Fibroblast of mammary gland (primary cell): ENCODE data around the gene LRRC3.

ENCODE experiments used
- DNase-seq: peaks from one replicate; pipeline ENCODE4 v3.0.0-alpha.2; 2010; ENCODE audit warnings: low read depth
- H3K4me3 ChIP-seq: 2 replicates; pipeline ENCODE4 v1.5.1; 2011; ENCODE audit warnings: low read depth, mild to moderate bottlenecking, low read length, moderate library complexity; ENCODE audit not compliant: control insufficient read depth
- TF ChIP-seq, protein P1 (sequence below): conservative IDR thresholded peaks from 2 replicates; pipeline ENCODE4 v1.5.1; 2011; ENCODE audit warnings: low read depth, low read length, inconsistent platforms; ENCODE audit not compliant: control insufficient read depth, insufficient read depth

The LRRC3 gene

GRCh38 chr21:44490816-44491215 is 35.5 kb downstream of the LRRC3 start:
- no peak for DNase-seq
- TF ChIP-seq, protein P1, sequence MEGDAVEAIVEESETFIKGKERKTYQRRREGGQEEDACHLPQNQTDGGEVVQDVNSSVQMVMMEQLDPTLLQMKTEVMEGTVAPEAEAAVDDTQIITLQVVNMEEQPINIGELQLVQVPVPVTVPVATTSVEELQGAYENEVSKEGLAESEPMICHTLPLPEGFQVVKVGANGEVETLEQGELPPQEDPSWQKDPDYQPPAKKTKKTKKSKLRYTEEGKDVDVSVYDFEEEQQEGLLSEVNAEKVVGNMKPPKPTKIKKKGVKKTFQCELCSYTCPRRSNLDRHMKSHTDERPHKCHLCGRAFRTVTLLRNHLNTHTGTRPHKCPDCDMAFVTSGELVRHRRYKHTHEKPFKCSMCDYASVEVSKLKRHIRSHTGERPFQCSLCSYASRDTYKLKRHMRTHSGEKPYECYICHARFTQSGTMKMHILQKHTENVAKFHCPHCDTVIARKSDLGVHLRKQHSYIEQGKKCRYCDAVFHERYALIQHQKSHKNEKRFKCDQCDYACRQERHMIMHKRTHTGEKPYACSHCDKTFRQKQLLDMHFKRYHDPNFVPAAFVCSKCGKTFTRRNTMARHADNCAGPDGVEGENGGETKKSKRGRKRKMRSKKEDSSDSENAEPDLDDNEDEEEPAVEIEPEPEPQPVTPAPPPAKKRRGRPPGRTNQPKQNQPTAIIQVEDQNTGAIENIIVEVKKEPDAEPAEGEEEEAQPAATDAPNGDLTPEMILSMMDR = no peak
- H3K4me3 ChIP-seq = no peak overlapping the region

- no peak overlapping the region for H3K4me3 ChIP-seq
- TF ChIP-seq, protein P1 = no peak
- DNase-seq = no peak
Measured at GRCh38 chr21:44492567-44493385, 37.5 kb downstream of the LRRC3 start.

DNA sequence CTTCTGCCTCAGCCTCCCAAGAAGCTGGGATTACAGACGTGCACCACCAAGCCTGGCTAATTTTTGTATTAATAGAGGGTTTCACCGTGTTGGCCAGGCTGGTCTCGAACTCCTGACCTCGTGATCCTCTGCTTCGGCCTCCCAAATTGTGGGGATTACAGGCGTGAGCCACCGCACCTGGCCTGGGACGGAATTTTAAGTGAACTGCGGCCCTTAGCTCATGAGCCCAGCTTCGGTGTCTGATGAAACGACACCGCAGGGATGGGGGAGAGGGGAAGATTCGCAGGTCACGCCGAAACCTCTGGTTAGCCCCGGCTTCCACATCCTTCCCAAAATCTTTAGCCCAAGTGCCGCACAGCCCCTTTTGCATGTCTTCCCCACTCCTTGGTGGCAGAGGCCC is 39.1 kb downstream of the LRRC3 start:
- TF ChIP-seq, protein P1 = no peak
- no peak for DNase-seq
- no peak overlapping the region for H3K4me3 ChIP-seq

DNA sequence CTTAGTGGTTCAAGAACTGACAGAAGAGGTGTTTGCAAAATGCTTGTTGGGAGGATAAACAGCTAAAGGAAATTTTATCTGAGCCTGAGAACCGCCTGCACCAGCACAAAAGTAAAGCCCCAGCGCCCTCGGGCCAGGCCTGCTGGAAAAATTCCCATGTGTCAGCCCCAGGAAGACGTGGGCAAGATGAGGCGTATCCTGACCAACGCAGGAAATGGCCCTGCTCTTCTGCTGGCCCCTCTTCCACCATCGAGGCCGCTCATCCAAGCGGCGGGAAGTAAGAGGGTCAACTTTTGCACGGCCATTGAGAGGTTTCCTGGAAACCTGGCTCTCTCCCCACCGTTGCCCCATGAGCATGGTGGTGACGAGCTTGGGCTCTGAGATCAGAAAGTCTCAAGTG is 39.6 kb downstream of the LRRC3 start:
- TF ChIP-seq, protein P1 = no peak
- no peak for DNase-seq
- H3K4me3 ChIP-seq = no peak overlapping the region

DNA sequence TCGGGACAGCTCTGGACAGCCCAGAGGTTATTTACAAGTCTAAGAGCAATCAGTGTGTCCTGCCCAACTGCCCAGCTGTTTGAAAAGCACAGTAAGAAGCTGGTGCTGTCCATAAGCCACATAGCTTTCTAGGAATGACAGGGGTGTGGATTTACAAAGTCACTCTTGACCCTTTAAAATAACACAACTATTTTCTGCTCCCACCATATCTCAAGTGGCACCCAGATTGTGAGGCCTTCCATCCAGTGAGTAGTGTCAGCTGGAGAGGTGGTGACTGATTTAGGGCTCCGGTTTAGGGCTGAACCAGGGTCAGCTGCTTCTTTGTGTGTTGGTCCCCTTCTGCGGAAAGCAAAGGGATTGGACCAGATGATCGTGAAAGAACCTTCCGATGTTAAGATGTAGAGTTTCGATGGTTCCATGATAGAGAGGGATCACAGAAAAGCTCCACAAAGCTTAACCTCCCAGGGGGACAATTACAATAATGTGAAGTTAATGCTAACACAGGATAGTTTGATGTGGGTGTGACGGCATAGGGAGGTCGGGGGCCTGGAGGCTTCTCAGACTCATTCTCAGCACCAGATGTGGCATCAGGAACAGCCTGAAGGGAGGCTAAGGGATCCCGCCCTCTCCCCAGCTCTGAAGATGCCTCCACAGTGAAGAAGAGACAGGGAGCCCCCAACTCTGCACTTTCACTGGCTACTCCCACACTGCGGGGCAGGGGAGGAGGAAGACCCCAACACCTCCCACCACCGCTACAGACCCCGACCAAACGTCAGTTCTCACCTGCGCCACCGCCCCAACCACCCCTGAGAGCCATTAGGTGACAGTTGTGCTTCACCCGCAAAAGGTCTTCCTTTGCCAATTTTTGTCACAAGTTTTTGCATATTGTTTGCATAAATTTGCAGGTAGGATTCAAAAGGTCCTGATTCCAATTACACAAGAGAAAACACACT is 40.6 kb downstream of the LRRC3 start:
- TF ChIP-seq, protein P1 = no peak
- DNase-seq = no peak
- no peak overlapping the region for H3K4me3 ChIP-seq

DNA sequence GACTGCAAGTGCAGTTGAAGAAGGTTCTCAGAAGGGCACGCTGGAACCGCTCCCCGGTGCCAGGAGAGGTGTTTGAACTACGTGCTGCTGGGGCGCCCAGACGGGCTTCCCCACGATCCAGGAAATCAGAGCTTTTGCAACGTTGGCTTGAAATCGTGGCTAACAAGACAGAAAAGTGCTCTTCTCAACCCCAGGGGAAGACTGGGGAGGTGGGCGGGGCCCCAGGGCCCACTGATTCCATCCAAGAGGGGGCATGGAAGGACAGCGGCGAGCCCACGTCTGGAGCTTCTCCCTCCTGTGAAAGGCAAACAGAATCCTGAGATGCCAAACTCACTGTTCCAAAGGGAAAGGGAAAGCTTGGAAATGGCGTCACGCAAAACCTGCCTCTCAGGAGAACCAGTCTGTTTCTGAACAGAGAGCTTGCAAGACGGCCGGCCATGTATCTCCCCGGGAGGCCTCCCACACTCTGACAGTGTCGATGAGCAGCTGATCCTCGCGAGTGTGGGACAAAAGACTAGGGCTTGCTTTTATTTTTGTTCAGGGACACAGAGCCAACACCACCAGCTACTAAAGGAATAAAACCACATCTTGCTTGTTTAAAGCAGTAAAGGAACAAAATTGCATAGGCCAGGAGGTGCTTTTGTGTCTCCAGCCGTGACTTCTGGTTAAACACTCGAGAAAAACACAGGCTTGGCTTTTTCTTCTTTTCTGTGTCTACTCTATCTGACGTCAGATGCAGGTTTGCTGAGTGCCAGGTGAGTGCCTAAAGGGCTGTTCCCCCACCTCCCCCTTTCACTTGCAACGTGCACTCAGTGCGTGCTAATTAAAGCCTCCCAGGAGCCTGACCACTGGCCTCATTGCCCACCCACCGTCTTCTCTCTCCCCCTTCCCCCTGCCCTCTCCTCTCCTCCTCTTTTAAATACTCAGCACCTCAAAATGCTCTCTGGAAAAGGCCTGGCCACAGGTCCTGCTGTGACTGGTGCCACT is 41.5 kb downstream of the LRRC3 start:
- DNase-seq = no peak
- H3K4me3 ChIP-seq = no peak overlapping the region
- TF ChIP-seq, protein P1 = no peak
